ENCODE measurements around the gene QRICH2. TPM values are rescaled to one million over a fixed set of nuclear protein-coding genes. Genes with fewer than 3 reads are reported as not detected.

The QRICH2 gene, protein sequence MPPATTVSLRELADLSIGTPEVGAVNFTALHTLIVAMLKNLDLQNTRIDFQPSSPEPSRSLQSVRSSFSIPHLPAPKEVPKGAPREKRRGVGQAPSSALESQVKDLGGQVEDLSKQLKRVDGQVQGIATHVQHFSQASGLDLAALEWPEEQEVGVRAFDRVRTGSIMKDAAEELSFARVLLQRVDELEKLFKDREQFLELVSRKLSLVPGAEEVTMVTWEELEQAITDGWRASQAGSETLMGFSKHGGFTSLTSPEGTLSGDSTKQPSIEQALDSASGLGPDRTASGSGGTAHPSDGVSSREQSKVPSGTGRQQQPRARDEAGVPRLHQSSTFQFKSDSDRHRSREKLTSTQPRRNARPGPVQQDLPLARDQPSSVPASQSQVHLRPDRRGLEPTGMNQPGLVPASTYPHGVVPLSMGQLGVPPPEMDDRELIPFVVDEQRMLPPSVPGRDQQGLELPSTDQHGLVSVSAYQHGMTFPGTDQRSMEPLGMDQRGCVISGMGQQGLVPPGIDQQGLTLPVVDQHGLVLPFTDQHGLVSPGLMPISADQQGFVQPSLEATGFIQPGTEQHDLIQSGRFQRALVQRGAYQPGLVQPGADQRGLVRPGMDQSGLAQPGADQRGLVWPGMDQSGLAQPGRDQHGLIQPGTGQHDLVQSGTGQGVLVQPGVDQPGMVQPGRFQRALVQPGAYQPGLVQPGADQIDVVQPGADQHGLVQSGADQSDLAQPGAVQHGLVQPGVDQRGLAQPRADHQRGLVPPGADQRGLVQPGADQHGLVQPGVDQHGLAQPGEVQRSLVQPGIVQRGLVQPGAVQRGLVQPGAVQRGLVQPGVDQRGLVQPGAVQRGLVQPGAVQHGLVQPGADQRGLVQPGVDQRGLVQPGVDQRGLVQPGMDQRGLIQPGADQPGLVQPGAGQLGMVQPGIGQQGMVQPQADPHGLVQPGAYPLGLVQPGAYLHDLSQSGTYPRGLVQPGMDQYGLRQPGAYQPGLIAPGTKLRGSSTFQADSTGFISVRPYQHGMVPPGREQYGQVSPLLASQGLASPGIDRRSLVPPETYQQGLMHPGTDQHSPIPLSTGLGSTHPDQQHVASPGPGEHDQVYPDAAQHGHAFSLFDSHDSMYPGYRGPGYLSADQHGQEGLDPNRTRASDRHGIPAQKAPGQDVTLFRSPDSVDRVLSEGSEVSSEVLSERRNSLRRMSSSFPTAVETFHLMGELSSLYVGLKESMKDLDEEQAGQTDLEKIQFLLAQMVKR (N-terminal part only)
- total RNA-seq: 10 to 100 TPM; 27.0 to 39.0 TPM
- 43.4 TPM for polyA plus RNA-seq (ENCODE audit: insufficient read depth, low read depth, low replicate concordance)
- long read RNA-seq, donor 1: 0 reads
- long read RNA-seq, donor 2: 0 reads

GRCh38 chr17:76307966-76308338 lies at the start of gene QRICH2:
QRICH2 (minus strand) TSS chr17:76308276; CDS start chr17:76307998, 278 bp downstream.
- Histone ChIP-seq H3K9me3 (no peaks in the 10 kb centered on the region), H3K36me3 (ENCODE audit: low read depth, missing control alignments) (no peaks in the 10 kb centered on the region), H3K27ac (no peak within 1 kb of the TSS), H3K4me1 (no peaks in the 10 kb centered on the region), H3K27me3 (no peaks in the 10 kb centered on the region), H3K4me3 (peak within 1 kb of the TSS; percentile 32 to 34)
- no peak for DNase-seq
- intact Hi-C loops (cut with DNase I; ENCODE audit: low total_unique reads): no loop called here
- TF ChIP-seq, protein P1, sequence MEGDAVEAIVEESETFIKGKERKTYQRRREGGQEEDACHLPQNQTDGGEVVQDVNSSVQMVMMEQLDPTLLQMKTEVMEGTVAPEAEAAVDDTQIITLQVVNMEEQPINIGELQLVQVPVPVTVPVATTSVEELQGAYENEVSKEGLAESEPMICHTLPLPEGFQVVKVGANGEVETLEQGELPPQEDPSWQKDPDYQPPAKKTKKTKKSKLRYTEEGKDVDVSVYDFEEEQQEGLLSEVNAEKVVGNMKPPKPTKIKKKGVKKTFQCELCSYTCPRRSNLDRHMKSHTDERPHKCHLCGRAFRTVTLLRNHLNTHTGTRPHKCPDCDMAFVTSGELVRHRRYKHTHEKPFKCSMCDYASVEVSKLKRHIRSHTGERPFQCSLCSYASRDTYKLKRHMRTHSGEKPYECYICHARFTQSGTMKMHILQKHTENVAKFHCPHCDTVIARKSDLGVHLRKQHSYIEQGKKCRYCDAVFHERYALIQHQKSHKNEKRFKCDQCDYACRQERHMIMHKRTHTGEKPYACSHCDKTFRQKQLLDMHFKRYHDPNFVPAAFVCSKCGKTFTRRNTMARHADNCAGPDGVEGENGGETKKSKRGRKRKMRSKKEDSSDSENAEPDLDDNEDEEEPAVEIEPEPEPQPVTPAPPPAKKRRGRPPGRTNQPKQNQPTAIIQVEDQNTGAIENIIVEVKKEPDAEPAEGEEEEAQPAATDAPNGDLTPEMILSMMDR (IDR thresholded peaks at IDR 0.05): no peak
- TF ChIP-seq POLR2A (IDR thresholded peaks at IDR 0.05): no peak
- WGBS, 2 donors: 80 to 93% methylated on average over 3 to 44 of the region's 44 CpGs

DNA sequence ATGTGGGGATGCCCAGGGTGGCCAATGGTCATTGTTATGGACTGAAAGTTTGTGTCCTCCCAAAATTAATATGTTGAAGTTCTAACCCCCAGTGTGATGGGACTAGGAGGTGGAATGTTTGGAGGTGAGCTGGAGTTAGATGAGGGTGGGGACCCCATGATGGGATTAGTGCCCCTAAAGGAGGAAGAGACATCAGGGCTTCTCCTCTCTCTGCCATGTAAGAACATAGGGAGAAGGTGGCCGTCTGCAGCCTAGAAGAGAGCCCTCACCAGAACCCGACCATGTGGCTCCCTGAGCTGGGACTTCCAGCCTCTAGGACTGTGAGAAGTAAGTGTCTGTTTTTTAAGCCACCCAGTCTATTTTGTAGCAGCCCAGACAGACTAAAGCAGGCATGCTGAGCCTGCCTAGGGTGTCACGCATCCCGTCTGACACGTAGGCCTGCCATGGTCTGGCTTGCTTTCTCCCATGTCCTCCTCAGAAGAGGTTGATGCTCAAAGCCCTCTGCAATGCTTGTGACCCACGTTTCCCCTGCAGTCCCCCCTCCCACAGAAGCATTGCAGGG lies 49.6 kb upstream of the QRICH2 start:
- Histone ChIP-seq H3K9me3 (no peaks in the 10 kb centered on the region), H3K4me3 (no peak overlapping the region), H3K27me3 (no peaks in the 10 kb centered on the region), H3K4me1 (peaks cover 25% of the 10 kb centered on the region), H3K27ac (no peak overlapping the region), H3K36me3 (ENCODE audit: low read depth, missing control alignments) (no peaks in the 10 kb centered on the region)
- DNase-seq: no peak
- intact Hi-C loops (cut with DNase I; ENCODE audit: low total_unique reads): no loop called here
- 84 to 90% methylated on average over 5 to 6 of the region's 6 CpGs for WGBS, 2 donors
- no peak for TF ChIP-seq POLR2A (IDR thresholded peaks at IDR 0.05)
- TF ChIP-seq, protein P1 (IDR thresholded peaks at IDR 0.05): no peak

DNA sequence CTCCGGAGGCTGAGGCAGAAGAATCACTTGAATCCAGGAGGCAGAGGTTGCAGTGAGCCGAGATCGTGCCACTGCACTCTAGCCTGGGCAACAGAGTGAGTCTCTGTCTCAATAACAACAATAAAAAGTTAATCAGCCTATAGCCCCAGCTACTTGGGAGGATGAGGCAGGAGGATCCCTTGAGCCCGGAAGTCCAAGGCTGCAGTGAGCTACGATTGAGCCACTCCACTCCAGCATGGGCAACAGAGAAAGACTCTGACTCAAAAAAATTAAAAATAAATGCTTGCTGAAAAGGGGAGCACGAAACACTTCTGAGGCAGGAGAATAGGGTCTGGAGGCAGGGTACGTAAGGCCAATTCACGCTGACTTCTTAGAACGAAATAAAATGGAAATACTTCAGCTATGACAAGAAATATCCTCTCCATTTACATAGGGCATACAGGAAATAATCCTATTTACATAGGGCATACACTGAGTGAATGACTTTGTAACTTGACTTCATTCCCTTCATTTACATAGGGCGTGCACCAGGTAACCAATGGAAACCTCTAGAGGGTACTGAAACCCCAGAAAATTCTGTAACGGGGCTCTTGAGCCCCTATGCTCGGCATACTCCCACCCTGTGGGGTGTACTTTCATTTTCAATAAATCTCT lies 48.9 kb upstream of the QRICH2 start:
- H3K9me3 ChIP-seq: no peaks in the 10 kb centered on the region
- H3K27ac ChIP-seq: no peak overlapping the region
- no peak for DNase-seq
- no peaks in the 10 kb centered on the region for H3K27me3 ChIP-seq
- TF ChIP-seq, protein P1 (IDR thresholded peaks at IDR 0.05): no peak
- TF ChIP-seq POLR2A (IDR thresholded peaks at IDR 0.05): no peak
- WGBS, 2 donors: 77 to 81% methylated on average over 12 of the region's 12 CpGs
- no peak overlapping the region for H3K4me3 ChIP-seq
- peaks cover 21% of the 10 kb centered on the region for H3K4me1 ChIP-seq
- H3K36me3 ChIP-seq (ENCODE audit: low read depth, missing control alignments): no peaks in the 10 kb centered on the region
- intact Hi-C loops (cut with DNase I; ENCODE audit: low total_unique reads): no loop called here

GRCh38 chr17:76354747-76355310 lies 46.8 kb upstream of the QRICH2 start:
- H3K4me3 ChIP-seq: peak overlapping the region in 1 of 2 donors; percentile 90
- H3K27ac ChIP-seq: no peak overlapping the region
- H3K36me3 ChIP-seq (ENCODE audit: low read depth, missing control alignments): no peaks in the 10 kb centered on the region
- H3K9me3 ChIP-seq: no peaks in the 10 kb centered on the region
- intact Hi-C loops (cut with DNase I; ENCODE audit: low total_unique reads): no loop called here
- DNase-seq: no peak
- no peaks in the 10 kb centered on the region for H3K27me3 ChIP-seq
- H3K4me1 ChIP-seq: peaks cover 16% of the 10 kb centered on the region
- TF ChIP-seq POLR2A (IDR thresholded peaks at IDR 0.05): no peak
- TF ChIP-seq, protein P1 (IDR thresholded peaks at IDR 0.05): no peak
- WGBS, 2 donors: 43 to 47% methylated on average over 13 of the region's 13 CpGs

Measured in testis (tissue), 5 donors.